ENCODE results near the gene USP7.
"Not testable (repeated sequence)": the region's sequence is repeated elsewhere in the genome, so short reads cannot be mapped to it uniquely, and the experiment has no call there.

USP7 gene

DNA sequence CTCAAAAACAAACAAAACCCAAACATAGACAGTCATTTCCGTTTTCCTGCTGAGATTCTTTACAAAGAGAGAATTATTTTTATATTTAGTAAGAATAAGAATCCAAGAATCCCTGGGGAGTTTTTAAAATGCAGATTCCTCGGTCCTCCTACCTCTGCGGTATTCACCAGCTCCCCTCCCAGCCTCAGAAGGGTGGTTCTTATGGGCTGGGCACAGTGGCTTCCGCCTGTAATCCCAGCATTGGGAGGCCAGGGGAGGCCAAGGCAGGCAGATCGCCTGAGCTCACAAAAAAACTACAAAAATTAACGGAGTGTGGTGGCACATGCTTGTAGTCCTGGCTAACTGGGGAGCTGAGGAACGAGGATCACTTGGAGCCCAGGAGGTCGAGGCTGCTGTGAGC lies 26.7 kb upstream of the USP7 start:
- no peak for DNase-seq (ENCODE audit: insufficient read length, low spot score)
- no peak for FAIRE-seq
- no peak for TF ChIP-seq POLR2A (IDR thresholded peaks at IDR 0.05; ENCODE audit: low read depth, low read length)

DNA sequence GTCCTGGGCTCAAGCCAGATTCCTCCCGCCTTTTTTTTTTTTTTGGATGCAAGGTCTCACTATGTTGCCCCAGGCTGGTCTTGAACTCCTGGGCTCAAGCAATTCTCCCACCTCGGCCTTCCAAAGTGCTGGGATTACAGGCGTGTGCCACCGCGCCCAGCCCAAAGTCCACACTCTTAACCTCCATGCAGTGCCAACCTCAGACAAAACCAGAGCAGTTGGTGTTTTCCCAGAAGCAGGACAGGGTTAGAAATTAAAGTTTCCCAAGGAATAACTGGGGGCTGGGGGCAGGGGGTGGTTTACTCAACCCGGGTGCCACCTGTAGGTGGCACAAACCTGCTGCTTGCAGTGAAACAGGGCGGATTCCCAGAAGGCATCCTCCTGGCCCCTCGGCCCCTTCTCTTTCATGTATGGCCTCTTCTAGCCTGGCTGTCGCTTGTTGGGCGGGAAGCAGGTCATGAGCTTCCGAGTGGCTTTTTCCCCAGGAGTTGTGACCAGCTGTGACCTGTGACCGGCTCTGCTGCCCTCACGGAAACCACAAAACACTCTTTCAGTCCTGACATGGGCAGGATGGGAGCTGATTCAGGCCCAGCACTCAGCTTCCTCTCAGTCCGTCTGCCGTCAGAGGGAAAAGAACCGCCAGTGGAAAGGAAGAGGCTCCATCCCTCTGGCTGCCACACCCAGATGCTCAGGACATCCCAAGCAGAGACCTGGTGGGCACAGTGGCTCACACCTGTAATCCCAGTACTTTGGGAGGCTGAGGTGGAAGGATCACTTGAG lies 25.6 kb upstream of the USP7 start:
- FAIRE-seq, result no peak
- TF ChIP-seq POLR2A (IDR thresholded peaks at IDR 0.05; ENCODE audit: low read depth, low read length), result no peak
- no peak for DNase-seq (ENCODE audit: insufficient read length, low spot score)

DNA sequence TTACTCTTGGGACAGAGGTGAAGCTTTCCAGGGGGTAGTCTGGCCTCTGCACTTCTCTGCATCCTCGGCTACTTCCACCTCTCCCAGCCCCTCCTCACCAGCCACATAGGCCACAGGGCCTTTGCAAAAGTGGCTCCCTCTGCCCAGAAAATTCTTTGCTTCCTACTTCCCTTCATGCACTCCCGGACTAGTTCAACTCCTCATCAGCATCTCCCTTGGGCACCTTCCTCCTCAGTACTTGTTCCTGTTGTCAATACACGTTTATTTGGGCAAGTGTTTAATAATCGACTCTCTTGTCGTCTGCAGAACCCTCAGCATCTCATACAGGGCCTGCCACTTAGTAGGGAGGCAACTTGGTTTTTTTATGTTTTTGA lies 23.1 kb upstream of the USP7 start:
- TF ChIP-seq POLR2A (IDR thresholded peaks at IDR 0.05; ENCODE audit: low read depth, low read length), result no peak
- FAIRE-seq, result no peak
- DNase-seq (ENCODE audit: insufficient read length, low spot score), result no peak

DNA sequence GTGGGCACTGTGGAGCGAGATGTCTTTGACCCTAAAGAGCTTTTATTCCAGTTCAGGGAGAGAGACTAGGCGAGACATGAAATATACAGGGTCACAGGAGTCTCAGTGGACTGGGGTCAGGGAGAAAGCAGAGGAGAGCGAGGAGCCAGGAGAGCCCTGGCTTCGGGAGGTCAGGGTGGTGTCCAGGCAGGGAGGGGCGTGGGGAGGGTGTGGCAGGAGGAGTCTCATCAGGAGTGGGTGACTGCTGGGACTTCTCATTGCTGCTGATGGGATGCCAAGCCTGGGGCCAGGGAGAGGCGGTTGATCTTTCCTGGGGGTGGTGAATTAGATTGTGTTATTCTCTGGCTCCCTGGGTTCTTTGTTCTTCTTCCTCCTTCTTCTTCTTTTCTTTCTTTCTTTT lies 22.4 kb upstream of the USP7 start:
- TF ChIP-seq POLR2A (IDR thresholded peaks at IDR 0.05; ENCODE audit: low read depth, low read length), result no peak
- FAIRE-seq, result no peak
- no peak for DNase-seq (ENCODE audit: insufficient read length, low spot score)

DNA sequence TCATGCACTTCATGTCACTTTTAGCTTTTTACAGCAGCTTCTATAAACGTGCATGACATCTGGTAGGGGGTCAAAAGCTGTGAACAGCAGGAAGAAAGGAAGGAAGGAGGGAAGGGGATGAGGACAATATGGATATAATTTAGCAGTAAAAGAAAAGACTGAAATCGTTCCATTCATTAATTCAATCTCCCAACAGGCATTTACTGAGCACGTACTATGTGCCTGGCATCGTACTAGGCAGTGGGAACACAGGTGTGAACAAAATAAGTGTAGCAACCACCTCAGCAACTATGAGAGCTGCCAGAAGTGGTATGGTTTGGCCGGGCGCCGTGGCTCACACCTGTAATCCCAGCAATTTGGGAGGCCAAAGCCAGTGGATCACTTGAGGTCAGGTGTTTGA lies 19.1 kb upstream of the USP7 start:
- TF ChIP-seq POLR2A (IDR thresholded peaks at IDR 0.05; ENCODE audit: low read depth, low read length), result no peak
- FAIRE-seq (no peak), DNase-seq (ENCODE audit: insufficient read length, low spot score) (no peak)

DNA sequence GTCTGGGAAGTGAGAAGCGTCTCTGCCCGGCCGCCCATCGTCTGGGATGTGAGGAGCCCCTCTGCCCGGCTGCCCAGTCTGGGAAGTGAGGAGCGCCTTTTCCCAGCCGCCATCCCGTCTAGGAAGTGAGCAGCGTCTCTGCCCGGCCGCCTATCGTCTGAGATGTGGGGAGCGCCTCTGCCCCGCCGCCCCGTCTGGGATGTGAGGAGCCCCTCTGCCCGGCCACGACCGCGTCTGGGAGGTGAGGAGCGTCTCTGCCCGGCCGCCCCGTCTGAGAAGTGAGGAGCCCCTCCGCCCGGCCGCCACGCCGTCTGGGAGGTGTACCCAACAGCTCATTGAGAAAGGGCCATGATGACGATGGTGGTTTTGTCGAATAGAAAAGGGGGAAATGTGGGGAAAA lies 18.2 kb upstream of the USP7 start:
- not testable (repeated sequence) for DNase-seq (ENCODE audit: insufficient read length, low spot score); FAIRE-seq

DNA sequence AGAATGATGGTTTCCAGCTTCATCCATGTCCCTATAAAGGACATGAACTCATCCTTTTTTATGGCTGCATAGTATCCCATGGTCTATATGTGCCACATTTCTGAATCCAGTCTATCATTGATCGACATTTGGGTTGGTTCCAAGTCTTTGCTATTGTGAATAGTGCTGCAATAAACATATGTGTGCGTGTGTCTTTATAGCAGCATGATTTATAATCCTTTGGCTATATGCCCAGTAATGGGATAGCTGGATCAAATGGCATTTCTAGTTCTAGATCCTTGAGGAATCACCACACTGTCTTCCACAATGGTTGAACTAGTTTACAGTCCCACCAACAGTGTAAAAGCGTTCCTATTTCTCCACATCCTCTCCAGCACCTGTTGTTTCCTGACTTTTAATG lies 12.5 kb upstream of the USP7 start:
- not testable (repeated sequence) for FAIRE-seq; DNase-seq (ENCODE audit: insufficient read length, low spot score)

DNA sequence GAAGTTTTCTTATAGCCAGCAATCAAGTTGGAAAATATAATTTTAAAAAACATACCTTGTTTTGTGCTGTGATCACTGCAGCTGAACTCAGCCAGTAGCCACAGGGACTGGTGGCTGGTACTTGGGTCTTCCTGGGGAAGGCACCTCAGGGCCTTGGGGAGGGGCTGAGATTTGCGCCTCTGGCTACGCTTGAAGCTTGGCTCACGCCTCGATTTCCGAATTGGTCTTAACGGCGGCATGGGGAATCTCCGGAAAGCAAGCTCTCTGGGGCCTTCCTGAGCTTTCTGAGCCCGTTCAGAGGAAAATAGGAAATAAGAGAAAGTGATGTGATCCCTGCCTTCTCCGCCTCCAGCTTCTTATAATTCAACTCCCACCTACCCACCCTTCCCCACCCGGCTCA lies 11.3 kb upstream of the USP7 start:
- DNase-seq (ENCODE audit: insufficient read length, low spot score) (no peak), FAIRE-seq (no peak)
- TF ChIP-seq POLR2A (IDR thresholded peaks at IDR 0.05; ENCODE audit: low read depth, low read length), result no peak

DNA sequence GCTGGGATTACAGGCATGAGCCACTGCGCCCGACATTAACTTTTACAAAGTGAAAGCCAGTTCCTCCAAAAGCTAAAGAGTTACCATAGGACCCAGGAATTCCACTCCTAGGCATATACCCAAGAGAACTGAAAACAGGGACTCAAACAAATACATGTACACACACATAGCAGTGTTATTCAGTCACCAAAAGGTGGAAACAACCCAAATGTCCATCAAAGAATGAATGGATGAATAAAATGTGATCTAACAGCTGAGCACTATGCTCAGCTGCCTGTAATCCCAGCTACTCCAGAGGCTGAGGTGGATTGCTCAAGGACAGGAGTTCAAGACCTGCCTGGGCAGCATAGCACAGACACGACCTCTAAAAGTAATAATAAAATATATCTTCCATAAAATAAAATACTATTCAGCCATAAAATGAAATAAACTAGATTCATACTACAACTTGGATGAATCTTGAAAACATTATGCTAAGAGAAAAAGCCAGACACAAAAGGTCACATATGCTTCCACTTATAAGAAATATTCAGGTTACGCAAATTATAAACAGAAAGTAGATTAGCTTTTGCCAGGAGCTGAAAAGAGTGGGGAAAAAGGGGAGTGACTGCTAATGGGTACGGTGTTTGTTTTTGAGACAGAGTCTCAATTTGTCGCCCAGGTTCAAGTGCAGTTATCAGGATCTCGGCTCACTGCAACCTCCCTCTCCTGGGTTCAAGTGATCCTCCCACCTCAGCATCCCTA lies 9.3 kb upstream of the USP7 start:
- FAIRE-seq, result no peak
- TF ChIP-seq POLR2A (IDR thresholded peaks at IDR 0.05; ENCODE audit: low read depth, low read length), result no peak
- DNase-seq (ENCODE audit: insufficient read length, low spot score), result no peak

DNA sequence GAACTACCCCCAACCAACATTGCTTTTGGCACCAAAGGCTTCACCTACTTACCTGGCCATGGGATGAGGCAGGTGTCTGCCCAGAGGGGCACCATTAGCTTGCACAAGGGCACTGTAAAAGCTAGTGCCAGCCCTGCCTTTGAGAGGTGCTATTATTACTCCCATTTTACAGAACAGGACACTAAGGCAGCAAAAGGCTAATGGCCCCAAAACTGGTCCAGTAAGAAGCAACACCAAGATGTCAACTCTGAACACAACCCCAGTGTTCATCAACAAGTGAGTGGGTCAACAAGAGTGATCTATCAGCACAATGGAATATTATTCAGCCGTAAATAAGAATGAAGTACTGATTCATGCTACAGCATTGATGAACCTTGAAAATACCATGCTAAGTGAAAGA lies 7.7 kb upstream of the USP7 start:
- FAIRE-seq, result no peak
- DNase-seq (ENCODE audit: insufficient read length, low spot score), result no peak

DNA sequence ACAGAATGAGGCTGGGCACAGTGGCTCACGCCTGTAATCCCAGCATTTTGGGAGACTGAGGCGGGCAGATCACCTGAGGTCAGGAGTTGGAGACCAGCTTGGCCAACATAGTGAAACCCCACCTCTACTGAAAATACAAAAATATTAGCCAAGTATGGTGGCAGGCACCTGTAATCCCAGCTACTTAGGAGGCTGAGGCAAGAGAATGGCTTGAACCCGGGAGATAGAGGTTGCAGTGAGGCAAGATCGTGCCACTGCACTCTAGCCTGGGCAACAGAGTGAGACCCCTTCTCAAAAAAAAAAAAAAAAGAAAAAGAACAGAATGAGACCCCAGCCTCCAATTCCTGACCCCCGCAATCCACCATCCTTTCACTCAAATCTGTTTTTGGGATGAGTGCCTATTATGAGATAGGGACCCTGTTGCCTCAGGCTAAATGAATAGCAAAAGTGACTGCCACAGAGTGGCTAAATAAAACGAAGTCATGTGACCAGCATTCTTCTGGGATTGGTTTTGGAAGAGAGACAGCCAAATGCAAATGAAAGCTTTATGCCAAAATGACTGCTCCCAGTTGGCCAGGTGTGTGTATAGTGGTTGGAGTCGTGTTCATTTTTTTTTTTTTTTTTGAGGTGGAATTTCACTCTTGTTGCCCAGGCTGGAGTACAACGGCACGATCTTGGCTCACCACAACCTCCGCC lies 5.6 kb upstream of the USP7 start:
- not testable (repeated sequence) for DNase-seq (ENCODE audit: insufficient read length, low spot score); FAIRE-seq

More for the DNA sequence above, 7.7 kb upstream of the USP7 start:
- TF ChIP-seq POLR2A (IDR thresholded peaks at IDR 0.05; ENCODE audit: low read depth, low read length), result no peak

DNA sequence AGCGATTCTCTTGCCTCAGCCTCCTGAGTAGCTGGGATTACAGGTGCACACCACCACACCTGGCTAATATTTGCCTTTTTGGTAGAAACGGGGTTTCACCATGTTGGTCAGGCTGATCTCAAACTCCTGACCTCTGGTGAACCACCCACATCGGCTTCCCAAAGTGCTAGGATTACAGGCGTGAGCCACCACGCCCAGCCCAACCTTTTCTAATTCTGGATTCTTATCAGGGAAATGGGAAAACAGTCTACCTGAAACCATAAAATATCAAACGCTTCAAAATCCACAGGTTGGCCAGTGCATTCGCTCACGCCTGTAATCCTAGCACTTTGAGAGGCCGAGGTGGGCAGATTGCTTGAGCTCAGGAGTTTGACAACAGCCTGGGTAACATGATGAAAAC lies 4.3 kb upstream of the USP7 start:
- FAIRE-seq; DNase-seq (ENCODE audit: insufficient read length, low spot score): not testable (repeated sequence)

DNA sequence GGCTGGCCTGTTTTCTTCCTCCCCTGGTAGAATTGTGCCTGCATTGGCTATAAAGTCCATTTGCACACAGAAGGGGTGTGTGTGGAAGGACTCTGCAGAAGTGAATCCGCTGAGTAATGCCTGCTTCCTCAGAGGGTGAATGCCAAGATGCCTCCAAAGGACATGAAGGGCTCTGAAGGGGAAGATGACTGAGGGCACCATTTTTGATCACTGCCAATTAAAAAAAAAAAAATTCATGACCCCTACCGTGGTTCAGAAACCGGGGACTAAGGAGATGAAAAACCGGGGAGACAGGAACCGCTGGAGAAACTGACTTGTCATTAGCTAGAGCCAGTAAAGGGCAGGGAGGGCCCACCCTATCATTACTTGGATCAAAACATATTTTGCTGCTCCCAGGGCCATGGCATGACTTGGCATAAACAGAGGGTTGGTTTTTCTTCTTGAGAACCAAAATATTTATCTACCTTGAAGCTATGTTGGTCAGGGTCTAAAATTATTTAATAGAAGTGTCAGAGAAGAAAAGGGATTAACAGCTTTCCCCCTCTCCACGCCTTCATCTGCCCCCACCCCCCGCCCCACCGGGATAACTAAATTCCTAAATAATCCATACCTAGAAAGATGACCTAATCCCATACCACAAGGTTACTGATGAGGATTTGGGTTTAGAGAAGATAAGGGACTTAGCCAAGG lies 3.6 kb upstream of the USP7 start:
- FAIRE-seq, result no peak
- TF ChIP-seq POLR2A (IDR thresholded peaks at IDR 0.05; ENCODE audit: low read depth, low read length), result no peak
- DNase-seq (ENCODE audit: insufficient read length, low spot score), result no peak

DNA sequence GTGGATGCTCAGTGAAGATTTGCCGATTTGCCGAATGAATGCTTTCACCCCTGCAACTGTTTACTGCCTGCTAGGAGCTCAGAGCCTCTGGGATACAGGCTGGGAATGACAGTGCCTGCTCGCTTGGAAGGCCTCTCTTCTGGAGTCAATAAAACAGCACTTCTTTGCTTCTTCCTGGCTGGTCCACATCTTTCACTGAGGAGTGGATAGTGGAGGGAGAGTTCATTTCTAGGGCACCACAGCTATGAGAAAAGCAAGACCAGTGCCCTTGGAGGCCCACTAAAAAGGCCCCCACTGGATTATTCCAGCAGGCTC lies 3.1 kb upstream of the USP7 start:
- TF ChIP-seq POLR2A (IDR thresholded peaks at IDR 0.05; ENCODE audit: low read depth, low read length), result no peak
- no peak for FAIRE-seq
- DNase-seq (ENCODE audit: insufficient read length, low spot score), result no peak
